ENCODE data around the gene IFT122.

GRCh38 chr3:129449279-129450115 lies 9.5 kb downstream of the IFT122 start:
- TF ChIP-seq CTCF (IDR thresholded peaks at IDR 0.05), result no peak
- TF ChIP-seq POLR2A (IDR thresholded peaks at IDR 0.05), result no peak
